ENCODE data around the gene ZCCHC14.

ZCCHC14 gene

GRCh38 chr16:87407511-87408112, 85.2 kb downstream of the ZCCHC14 start:
- DNase-seq (ENCODE audit: low read depth), result no peak
- no peak for TF ChIP-seq CTCF (conservative IDR thresholded peaks at IDR 0.05; ENCODE audit: low read length)

GRCh38 chr16:87406495-87407088, 86.2 kb downstream of the ZCCHC14 start:
- no peak overlapping the region for H3K4me3 ChIP-seq (ENCODE audit: low read length)
- no peak for TF ChIP-seq CTCF (conservative IDR thresholded peaks at IDR 0.05; ENCODE audit: low read length)
- no peak for DNase-seq (ENCODE audit: low read depth)

More at GRCh38 chr16:87407511-87408112, 85.2 kb downstream of the ZCCHC14 start:
- no peak overlapping the region for H3K4me3 ChIP-seq (ENCODE audit: low read length)

- no peak for DNase-seq (ENCODE audit: low read depth)
- H3K4me3 ChIP-seq (ENCODE audit: low read length), result no peak overlapping the region
- no peak for TF ChIP-seq CTCF (conservative IDR thresholded peaks at IDR 0.05; ENCODE audit: low read length)
These were observed 87.8 kb downstream of the ZCCHC14 start for GRCh38 chr16:87404764-87405625.

- no peak overlapping the region for H3K4me3 ChIP-seq (ENCODE audit: low read length)
- TF ChIP-seq CTCF (conservative IDR thresholded peaks at IDR 0.05; ENCODE audit: low read length), result no peak
- no peak for DNase-seq (ENCODE audit: low read depth)
These were observed 97.5 kb downstream of the ZCCHC14 start for GRCh38 chr16:87395181-87395842.

- H3K4me3 ChIP-seq (ENCODE audit: low read length), result peak overlapping the region; percentile 92
- no peak for DNase-seq (ENCODE audit: low read depth)
- TF ChIP-seq CTCF (conservative IDR thresholded peaks at IDR 0.05; ENCODE audit: low read length), result no peak
These were observed 99.2 kb downstream of the ZCCHC14 start for GRCh38 chr16:87393680-87394055.

- peak; percentile 47 for DNase-seq (ENCODE audit: low read depth)
- peak overlapping the region; percentile 92 for H3K4me3 ChIP-seq (ENCODE audit: low read length)
- TF ChIP-seq CTCF (conservative IDR thresholded peaks at IDR 0.05; ENCODE audit: low read length), result peak; percentile 50
These were observed 99.8 kb downstream of the ZCCHC14 start for GRCh38 chr16:87392821-87393679.

Measured in AG10803 (cell line).